ENCODE measurements around the gene TGFB2.
"Not testable (repeated sequence)": the region's sequence is repeated elsewhere in the genome, so short reads cannot be mapped to it uniquely, and the experiment has no call there.

TGFB2 gene

GRCh38 chr1:218344814-218345672, at the start of gene TGFB2:
TSS of gene TGFB2 (plus strand) at chr1:218345336. CDS start at chr1:218346702, 1,366 bp downstream.
- DNase-seq, result peak; percentile 75

GRCh38 chr1:218296162-218296561, 49.0 kb upstream of the TGFB2 start:
- no peak for DNase-seq

- no peak for DNase-seq
These were observed 47.7 kb upstream of the TGFB2 start for GRCh38 chr1:218297461-218297860.

GRCh38 chr1:218297867-218298266, 47.3 kb upstream of the TGFB2 start:
- DNase-seq, result no peak

- no peak for DNase-seq
These were observed 46.7 kb upstream of the TGFB2 start for GRCh38 chr1:218298398-218298797.

- DNase-seq, result peak; percentile 76
These were observed 45.7 kb upstream of the TGFB2 start for GRCh38 chr1:218299416-218299815.

- DNase-seq, result no peak
These were observed 43.9 kb upstream of the TGFB2 start for GRCh38 chr1:218301217-218301616.

- no peak for DNase-seq
These were observed 43.0 kb upstream of the TGFB2 start for GRCh38 chr1:218302155-218302554.

- no peak for DNase-seq
These were observed 41.8 kb upstream of the TGFB2 start for GRCh38 chr1:218303176-218303879.

- peak; percentile 97 for DNase-seq
These were observed 40.7 kb upstream of the TGFB2 start for GRCh38 chr1:218304281-218305039.

- DNase-seq, result no peak
These were observed 39.6 kb upstream of the TGFB2 start for GRCh38 chr1:218305472-218306064.

- no peak for DNase-seq
These were observed 32.6 kb upstream of the TGFB2 start for GRCh38 chr1:218312509-218312908.

GRCh38 chr1:218314316-218314715, 30.8 kb upstream of the TGFB2 start:
- no peak for DNase-seq

GRCh38 chr1:218315638-218316037, 29.5 kb upstream of the TGFB2 start:
- DNase-seq, result no peak

GRCh38 chr1:218317061-218317460, 28.1 kb upstream of the TGFB2 start:
- peak; percentile 64 for DNase-seq

GRCh38 chr1:218320182-218320581, 25.0 kb upstream of the TGFB2 start:
- DNase-seq, result not testable (repeated sequence)

- no peak for DNase-seq
These were observed 22.4 kb upstream of the TGFB2 start for GRCh38 chr1:218322762-218323161.

- no peak for DNase-seq
These were observed 21.4 kb upstream of the TGFB2 start for GRCh38 chr1:218323568-218324225.

- no peak for DNase-seq
These were observed 20.9 kb upstream of the TGFB2 start for GRCh38 chr1:218324226-218324580.

- DNase-seq, result no peak
These were observed 16.4 kb upstream of the TGFB2 start for GRCh38 chr1:218328769-218329168.

GRCh38 chr1:218330043-218330623, 15.0 kb upstream of the TGFB2 start:
- DNase-seq, result peak; percentile 66

- DNase-seq, result no peak
These were observed 12.7 kb upstream of the TGFB2 start for GRCh38 chr1:218332416-218332815.

Measured in hematopoietic multipotent progenitor cell treated with erythropoietin and hydrocortisone succinate and interleukin-3 and kit ligand, for 4 days (in vitro differentiated cells).